Ishikawa (cell line): ENCODE results near the gene SLC11A1.

ENCODE experiments used
- CEBPB ChIP-seq: IDR thresholded peaks from 2 replicates; pipeline ENCODE4 v1.6.1; 2012
- EGR1 ChIP-seq: IDR thresholded peaks from 2 replicates; pipeline ENCODE4 v1.6.1; 2012
- EP300 ChIP-seq: IDR thresholded peaks from 2 replicates; pipeline ENCODE4 v1.6.1; 2012; ENCODE audit warnings: borderline replicate concordance
- FOXM1 ChIP-seq: IDR thresholded peaks from 2 replicates; pipeline ENCODE4 v1.6.1; 2012; ENCODE audit warnings: low read depth, borderline replicate concordance
- MAX ChIP-seq: IDR thresholded peaks from 2 replicates; pipeline ENCODE4 v1.6.1; 2012
- NFIC ChIP-seq: IDR thresholded peaks from 2 replicates; pipeline ENCODE4 v1.6.1; 2012
- RAD21 ChIP-seq: IDR thresholded peaks from 2 replicates; pipeline ENCODE4 v1.6.1; 2012; ENCODE audit warnings: low read depth
- REST ChIP-seq: IDR thresholded peaks from 2 replicates; pipeline ENCODE4 v1.6.1; 2012; ENCODE audit warnings: low read depth, mild to moderate bottlenecking
- TAF1 ChIP-seq: IDR thresholded peaks from 2 replicates; pipeline ENCODE4 v1.6.1; 2012; ENCODE audit warnings: low read depth, mild to moderate bottlenecking
- TCF12 ChIP-seq: IDR thresholded peaks from 2 replicates; pipeline ENCODE4 v1.6.1; 2012; ENCODE audit warnings: low read depth
- USF1 ChIP-seq: IDR thresholded peaks from 2 replicates; pipeline ENCODE4 v1.6.1; 2012
- YY1 ChIP-seq: IDR thresholded peaks from 2 replicates; pipeline ENCODE4 v1.6.1; 2012; ENCODE audit warnings: low read depth
- ZBTB7A ChIP-seq: IDR thresholded peaks from 2 replicates; pipeline ENCODE4 v1.6.1; 2012; ENCODE audit warnings: low read depth

GRCh38 chr2:218354045-218354444, 28.0 kb upstream of the SLC11A1 start:
- no peak for TF ChIP-seq TAF1
- no peak for TF ChIP-seq FOXM1
- TF ChIP-seq EP300: no peak
- TF ChIP-seq CEBPB: no peak
- TF ChIP-seq EGR1: no peak
- TF ChIP-seq MAX: no peak
- no peak for TF ChIP-seq ZBTB7A
- TF ChIP-seq REST: no peak
- no peak for TF ChIP-seq YY1
- no peak for TF ChIP-seq USF1
- TF ChIP-seq RAD21: no peak
- TF ChIP-seq NFIC: no peak
- TF ChIP-seq TCF12: no peak
